GM21390 (cell line): ENCODE measurements around the gene S100A3.
"Not testable (repeated sequence)": the region's sequence is repeated elsewhere in the genome, so short reads cannot be mapped to it uniquely, and the experiment has no call there.

Source experiments
- ATAC-seq: cut with Tn5 transposase; IDR thresholded peaks from one replicate; pipeline ENCODE4 v1.9.1; 2021; ENCODE audit not compliant: unreplicated experiment

The S100A3 gene

DNA sequence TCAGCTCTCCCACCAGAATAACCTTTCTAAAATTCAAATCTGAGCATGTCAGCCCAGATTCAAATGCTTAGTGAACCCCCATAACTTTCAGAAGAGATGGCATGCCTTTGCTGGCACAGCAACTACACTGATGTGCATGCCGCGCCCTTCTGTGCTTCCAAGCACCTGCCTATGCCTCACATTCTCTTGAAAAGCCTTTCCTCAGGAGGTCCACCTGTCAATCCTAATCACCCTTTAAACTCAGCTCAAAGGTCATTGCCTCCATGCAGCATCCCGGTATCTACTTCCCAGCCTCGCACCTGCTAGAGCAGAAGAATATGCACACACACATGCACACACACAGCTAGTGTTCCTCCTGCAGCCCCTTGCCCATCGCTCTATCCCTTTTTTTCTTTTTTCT is 21.8 kb upstream of the S100A3 start:
- ATAC-seq: no peak

DNA sequence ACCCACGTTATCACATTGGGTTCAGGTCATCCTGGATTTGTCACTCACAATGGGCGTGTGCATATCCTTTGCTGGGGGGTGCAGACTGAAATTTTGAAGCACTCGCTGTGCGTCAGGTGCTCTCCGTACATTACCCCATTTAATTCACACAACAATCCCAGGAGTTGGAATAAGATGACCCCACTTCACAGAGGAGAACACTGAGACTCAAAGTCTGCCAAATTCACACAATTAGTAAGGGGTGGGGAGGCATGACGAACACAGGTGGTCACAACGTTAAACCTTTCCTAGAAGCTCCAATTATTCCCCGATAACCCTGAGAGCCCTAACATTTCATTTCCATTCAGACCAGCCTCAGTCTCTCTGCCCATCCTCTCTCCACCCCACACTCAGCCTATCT is 20.4 kb upstream of the S100A3 start:
- ATAC-seq: no peak

DNA sequence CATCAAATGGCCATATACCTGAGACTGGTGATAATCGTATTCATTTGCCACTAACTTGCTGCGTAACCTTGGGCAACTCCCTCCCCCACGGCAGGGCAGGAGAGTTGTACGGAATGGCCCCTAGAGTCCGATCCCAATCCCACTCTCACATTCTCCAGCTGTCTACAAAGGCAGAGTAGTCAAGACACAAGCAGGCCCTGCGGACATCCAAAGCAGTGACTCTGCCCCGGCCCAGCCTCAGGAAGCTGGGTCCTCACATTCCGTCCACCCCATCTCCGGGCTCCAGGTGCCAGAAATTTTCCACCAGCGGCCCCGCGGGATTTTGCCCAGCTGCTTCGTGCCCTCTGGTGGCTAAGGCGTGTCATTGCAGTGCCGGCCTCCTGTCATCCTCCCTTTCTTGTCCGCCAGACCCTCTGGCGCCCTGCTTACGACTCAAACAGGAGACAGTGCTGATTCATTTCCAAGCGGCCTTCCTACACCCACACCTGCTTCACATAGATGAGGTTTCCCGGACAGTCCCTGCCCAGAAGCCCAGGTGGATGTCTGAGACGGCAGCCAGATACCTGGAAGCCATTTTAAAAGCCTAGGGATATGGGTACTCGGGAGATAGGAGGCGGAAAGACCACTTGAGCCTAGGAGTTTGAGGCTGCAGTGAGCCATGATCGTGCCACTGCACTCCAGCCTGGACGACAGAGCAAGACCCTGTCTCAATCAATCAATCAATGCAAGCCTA is 19.5 kb upstream of the S100A3 start:
- no peak for ATAC-seq

DNA sequence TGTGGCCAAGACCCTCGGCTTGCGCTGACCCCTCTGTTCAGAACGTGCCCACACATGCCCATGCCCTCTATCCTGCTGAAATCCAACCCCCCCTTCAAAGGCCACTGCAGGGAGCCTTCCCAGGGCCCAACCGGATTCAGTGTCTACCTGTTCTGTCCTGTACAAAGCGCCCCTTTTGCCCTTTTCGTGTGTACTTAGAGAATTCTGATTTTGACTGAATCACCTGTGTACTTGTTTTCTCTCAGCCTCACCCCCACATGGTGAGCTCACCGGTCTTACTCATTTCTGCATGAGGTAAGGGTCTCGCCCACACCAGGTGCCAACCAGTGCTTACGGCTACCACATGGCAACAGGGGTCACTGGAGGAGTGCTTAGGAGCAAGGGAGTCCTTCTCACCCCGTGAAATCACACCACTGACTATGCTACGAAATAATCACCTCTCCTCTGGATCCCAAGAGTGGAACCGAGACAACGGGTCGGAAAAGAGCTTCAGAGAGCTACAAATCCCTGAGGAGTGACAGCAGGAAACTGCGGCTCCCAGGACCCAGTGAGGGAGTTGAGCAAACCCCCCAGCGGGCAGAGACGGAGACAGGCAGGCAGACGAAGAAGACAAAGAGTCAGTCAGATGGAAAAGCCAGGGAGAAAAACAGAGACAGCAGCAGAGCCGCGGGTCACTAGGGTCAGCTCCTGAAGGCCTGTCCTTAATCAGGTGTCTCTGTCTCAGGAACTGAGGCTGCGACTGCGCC is 18.7 kb upstream of the S100A3 start:
- ATAC-seq: no peak

DNA sequence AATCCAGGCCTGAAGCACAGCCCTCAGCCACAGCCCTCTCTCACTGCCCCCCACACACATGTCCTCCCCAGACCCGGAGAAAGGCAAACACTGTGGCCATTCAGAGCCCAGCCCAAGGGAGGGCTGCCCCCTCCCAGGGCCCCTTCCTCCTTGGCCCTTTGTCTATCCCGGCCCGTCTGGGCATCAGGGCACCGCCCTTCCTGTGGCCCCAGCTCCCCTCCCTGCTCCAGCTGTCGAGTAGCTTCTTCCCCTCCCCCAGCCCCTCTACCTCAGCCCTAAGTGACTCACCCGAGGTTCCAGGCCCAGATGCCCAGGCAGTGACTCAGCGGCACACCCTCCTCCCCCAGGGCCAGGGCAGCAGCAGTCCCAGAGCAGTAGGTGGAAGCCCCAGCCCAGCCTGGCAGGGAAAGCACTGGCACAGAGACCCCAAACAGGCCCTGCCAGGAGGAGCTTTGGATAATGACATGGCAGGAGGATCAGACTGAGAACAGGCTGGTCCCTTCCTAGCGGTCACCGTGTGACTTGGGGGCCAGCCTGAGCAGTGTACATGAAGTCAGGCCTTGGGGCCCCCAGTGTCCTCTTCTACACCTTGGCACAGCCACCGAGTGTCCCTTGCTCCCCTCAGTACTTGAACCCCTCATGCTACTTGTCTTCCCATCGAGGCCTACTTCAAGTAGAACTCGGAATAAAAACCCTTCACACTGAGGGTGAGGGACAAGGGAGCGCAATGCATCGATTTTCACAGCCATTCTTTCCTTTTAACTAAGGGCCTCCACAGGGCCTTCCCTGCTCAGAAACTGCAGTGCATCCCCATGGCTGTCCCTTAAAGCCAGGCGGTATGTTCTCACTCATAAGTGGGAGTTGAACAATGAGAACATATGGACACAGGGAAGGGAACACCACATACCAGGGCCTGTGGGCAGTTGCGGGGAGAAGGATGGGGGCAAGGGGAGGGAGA is 17.6 kb upstream of the S100A3 start:
- no peak for ATAC-seq

DNA sequence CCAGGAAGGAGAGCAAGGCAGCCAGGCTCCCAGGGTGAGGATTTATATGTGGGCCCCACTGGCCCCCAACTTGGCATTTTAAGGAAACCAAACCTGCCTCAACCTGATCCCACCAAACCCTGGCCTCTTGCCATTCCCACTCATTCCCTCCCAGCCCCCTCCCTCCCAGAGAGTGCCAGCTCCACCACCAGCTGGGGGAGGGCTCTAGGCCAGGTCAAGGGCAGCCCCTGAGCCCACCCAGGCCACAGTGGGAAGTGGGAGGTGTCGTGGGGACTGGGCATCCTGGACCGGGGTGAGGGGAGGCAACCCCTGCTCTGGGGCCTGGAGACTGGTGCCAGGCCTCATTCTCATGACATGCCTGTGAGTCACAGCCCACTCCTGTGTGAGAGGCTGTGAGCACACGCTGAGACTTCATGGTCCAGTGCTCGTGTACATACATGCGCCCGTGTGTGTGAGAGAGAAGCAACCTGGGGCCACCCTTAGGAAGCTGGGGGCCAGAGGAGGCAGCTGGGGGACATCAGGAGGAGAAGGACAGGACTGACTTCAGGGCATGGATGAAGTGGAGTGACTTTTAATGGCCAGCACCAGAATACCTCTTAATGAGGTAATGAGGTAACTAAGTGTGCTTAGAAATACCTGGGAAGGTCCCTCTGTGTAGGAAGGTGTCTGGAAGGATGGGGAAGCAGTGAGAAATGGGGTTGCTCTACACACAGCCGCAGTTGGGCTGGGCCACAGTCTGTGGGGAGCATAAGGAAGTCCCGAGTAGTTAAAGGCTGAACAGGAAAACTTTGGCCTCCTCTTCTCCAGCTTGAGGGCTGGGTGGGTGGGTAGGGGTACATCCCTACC is 16.7 kb upstream of the S100A3 start, which contains the start of gene S100A2:
TSS of gene S100A2 (minus strand) at position 316 of the 846 bp plus-strand sequence. CDS start 1,967 bp downstream, outside the sequence.
- no peak for ATAC-seq

DNA sequence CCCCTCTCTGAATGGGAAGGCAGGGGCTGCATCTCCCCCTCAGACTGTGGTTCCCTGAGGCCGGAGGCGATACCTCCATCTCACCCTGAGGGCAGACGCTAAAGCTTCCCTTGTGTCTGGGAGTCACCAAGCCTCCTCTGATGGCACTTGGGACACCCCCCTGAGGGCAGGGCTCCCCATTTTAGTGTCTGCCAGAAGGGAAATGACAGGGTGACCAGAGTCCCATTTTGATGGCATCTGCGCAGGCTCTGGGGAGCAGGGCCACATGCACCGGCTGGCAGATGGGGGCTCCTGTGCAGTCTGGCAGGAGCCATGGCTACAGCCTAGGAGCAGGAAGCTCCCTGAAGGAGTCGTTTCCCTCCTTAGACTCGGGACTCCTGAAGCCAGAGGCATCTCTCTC is 14.9 kb upstream of the S100A3 start:
- ATAC-seq: no peak

DNA sequence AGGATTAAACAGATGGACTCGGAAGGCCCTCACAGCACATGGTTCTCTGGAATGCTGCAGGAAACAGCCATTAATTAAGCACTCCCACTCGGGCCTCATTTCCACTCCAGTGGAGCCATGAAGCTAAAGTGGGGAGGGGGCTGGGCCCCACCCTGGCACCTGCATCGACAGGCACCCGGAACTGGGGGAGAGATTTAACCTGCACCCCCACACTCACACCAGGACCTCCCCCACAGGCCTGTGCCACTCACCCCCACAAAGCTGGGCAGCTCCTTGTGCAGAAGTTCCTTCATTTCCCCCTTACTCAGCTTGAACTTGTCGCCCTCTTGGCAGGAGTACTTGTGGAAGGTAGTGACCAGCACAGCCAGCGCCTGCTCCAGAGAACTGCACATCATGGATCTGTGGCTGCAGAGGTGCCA is 14.4 kb upstream of the S100A3 start:
- no peak for ATAC-seq

DNA sequence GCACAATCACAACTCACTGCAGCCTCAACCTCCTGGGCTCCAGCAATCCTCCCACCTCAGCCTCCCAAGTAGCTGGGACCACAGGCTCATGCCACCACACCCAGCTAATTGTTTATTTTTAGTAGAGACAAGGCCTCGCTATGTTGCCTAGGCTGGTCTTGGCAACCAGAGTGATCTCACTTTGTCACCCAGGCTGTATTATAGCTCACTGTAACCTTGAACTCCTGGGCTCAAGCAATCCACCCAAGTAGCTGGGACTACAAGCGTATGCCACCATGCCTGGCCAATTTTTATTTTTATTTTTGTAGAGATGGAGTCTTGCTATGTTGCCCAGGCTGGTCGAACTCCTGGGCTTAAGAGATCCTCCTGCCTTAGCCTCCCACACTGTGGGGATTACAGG is 13.0 kb upstream of the S100A3 start:
- not testable (repeated sequence) for ATAC-seq

DNA sequence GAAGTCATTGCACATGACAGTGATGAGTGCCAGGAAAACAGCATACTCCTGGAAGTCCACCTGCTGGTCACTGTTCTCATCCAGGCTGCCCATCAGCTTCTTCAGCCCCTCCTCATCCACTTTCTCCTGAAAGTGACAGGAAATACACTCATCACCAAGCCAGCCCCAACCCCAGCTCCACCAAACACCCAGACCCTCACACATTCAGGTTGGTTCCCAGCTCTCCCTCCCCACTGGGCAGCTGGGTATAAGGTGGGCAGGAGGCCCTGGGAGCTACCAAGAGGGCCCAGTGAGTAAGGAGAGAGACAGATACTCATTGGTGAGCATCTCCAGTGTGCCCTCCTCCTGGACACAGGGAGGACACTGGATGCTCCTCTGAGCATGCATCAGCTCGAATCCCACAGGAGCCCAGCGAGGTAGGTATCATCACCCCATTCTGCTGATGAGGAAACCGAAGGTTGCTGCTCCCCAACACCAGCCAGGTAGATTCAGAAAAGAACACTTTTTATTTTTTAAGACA is 12.5 kb upstream of the S100A3 start:
- no peak for ATAC-seq

DNA sequence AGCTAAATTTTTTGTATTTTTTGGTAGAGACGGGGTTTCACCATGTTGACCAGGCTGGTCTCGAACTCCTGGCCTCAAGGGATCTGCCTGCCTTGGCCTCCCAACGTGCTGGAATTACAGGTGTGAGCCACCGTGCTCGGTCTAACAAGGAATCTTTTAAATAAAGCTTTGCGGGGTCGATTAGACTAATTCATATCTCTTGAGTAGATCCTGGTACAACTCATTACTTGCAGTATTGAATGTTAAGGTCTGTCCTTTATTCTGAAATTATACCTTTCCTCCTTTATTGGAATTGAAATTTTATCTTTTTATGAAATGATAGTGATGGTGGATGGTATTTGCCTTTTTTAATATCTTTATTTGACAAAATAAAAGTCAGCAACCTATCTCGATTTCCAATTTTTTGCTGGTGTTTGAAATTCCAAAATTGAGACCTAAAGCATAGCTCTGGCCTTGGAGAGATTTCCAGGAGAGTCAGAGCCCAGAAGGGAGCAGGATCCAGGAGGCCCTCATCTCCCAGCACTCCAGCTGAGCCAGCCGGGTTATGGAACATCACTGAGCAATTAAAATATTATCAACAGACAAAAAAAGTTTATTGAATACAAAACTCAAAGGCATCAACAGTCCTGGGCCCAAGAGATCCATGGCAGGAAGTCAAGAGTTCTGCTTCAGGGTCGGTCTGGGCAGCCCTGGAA is 11.9 kb upstream of the S100A3 start:
- no peak for ATAC-seq

DNA sequence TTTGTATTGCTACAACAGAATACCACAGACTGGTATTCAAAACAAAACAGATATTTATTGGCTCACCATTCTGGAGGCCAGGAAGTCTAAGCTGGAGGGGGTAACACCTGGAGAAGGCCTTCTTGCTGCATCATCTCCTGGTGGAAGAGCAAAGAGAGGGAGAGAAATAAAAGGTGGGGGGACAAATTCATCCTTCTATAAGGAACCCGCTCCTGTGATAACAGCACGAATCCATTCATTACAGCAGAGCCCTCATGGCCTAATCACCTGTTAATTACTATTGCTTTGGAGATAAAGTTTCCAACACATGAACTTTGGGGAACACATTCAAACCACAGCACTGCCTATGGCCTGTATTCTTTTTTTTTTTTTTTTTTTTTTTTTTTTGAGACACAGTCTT is 11.2 kb upstream of the S100A3 start:
- ATAC-seq: no peak

DNA sequence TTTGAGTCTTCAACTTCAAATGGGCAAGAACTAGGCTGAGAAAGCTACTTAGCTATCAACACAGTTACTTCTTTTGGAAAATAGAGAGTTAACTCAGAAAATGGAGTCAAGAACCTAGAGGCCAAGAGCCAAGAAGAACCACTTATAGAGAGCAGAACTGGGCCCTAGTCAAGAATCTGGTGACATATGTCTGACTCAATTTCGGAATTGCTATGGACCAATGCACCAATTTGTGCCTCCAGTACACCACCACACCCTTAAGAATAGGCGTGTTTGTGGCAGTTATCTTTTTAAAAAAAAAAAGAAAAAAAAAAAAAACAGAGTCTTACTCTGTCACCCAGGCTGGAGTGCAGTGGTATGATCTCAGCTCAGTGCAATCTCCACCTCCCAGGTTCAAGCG is 8.8 kb upstream of the S100A3 start:
- ATAC-seq: no peak

DNA sequence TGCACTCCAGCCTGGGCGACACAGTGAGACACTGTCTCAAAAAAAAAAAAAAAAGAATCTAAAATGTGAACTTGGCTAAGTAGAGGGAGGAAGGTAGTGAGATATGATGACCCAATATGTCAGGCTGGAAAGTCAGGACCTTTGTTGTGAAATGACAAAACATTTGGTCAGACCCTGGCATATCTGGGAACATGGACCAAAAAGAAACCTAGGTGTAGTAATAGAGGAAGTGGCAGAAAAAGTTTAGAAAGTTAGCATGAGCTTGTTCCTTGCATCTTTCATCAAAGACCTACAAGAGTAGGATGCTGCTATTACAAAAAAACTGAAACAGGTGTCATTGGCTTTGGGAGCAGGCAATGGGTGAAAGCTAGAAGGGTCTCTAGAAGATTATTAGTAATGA is 7.3 kb upstream of the S100A3 start:
- ATAC-seq: no peak

DNA sequence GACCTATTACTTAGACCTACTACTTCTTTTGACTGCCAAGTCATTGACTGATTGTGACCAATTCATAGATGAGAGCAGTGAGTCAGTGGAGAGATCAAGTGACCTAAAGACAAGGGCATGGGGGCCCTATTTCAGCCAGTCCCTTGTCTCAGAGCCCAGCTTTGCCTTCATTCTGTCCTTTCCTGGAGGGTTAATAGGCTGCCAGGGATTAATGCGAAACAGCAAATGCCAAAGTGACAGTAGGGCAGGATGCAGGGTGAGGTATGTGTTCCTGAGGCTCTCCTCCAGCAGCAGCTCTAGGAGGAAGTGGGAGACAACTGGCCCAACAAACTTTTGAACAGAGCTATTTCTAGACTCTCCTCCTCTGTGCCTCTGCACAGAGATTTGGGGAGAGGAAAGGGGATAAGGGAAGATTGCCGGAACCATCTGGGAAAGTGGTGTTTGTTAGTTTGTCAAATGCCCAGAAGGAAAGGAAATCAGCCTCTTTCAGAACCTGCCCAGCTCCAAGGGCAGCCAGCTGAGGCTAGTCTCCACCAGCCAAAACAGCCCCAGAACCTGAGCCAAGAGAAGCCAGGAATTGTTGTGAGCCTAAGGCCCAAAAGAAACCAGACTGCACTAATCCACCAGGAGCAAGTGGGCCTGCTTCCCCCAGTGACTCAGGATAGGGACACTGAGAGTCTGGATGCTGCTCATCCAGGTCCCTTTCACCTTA is 4.9 kb upstream of the S100A3 start:
- no peak for ATAC-seq

DNA sequence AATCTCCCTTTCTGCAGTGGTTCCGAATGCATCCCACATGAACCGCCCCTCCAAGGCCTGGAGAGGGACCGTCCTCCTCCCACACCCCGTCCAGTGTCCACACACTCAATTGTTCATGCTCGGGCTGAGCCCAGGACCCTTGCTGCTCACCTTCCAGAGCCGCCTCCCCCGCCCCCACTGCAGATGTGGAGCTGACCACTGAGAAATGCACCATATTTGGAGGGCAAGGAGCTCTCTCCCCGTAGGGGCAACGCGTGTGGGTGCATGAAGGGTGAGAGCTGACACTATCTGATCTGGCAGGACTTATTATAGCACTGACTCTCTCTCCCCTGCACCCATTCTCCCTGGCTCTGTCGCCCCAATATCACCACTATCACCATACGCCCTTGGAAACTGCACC is 4.0 kb upstream of the S100A3 start:
- ATAC-seq: no peak

DNA sequence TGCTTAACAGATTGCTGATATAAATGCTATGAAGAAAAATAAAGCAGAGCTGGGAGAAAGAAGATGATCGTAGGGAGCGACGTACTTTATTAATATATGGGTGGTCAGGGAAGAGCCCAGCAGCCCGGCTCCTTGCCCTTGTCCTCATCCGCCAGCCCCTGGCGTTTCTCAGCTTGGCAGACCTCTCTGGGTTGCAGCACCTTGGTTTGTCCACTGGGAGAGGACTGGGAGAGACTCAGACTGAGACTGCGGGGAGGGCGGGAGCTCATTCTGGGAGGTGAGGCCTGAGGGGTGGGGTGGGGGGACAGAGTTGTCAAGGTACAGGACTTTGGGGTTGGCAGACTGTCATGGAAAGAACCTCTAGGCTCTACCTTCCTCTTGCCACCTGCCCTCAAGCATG is 3.3 kb upstream of the S100A3 start:
- ATAC-seq: no peak

DNA sequence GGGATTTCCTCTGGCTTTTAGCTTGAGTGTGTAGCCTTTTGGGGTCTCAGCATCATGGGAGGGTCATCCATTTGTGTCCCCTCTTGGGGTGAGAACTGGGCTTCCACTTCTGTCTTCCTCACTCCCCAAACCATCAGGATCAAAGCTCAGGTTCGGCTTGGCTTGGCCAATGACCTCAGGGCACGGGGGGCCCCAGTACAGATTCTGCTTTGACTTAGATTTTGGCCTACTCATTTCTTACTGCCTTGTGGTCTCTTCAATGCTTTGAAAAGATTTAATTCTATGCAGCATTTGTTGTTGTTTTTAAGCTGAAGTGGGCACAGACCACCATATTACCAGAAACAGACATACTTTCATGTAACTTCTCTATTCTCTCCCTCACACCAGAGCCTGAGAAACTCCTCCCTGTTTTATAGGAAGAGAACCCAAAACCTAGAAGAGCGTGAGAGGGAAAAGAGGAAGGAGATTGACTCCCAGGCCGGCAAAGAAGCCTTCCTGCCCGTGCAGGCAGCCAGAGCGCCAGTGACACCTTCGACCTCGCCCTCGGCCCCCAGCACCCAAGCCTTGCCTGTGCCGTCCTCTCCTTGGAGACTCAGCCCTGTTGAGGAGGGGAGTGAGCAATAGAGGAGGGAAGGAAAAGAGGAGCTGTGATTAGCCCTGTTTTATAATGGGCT is 1.9 kb upstream of the S100A3 start:
- ATAC-seq: no peak

DNA sequence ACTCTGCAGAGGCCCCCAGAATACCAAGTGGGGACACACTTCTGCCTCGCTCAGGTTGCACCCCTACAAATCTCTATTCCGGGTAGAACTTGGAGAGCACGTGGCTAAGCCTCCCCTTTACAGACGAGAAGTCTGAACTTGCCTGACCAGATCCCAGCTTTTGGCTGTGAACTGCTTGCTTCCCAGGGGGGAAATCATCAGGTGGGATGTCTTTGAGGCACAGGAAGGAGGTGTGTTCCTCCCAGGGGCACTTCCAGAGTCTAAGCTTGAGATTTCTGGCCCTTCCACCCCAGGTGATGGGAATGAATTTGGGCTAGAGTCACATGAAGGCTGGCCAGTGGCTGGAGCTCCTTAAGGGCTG is 1.3 kb upstream of the S100A3 start:
- ATAC-seq: no peak
